Measurements from ENCODE around the gene VEGFA. TPM values are rescaled to one million over a fixed set of nuclear protein-coding genes. Genes with fewer than 3 reads are reported as not detected.

The VEGFA gene
- total and polyA plus RNA-seq, 9 donors: 19.2 to 123 (median 44.7) TPM

GRCh38 chr6:43749461-43749860, 20.6 kb upstream of the VEGFA start:
- TF ChIP-seq POLR2A (IDR thresholded peaks at IDR 0.05) (no peak), CTCF (IDR thresholded peaks at IDR 0.05) (no peak), EP300 (IDR thresholded peaks at IDR 0.05) (no peak)
- intact Hi-C loops (cut with DNase I): no loop called here

GRCh38 chr6:43750622-43751021, 19.4 kb upstream of the VEGFA start:
- no peaks in the 10 kb centered on the region for H3K36me3 ChIP-seq
- H3K4me1 ChIP-seq (ENCODE audit: insufficient read depth): no peaks in the 10 kb centered on the region
- H3K4me3 ChIP-seq: no peak overlapping the region
- 81 to 85% (median 82%) methylated on average over 3 of the region's 3 CpGs for whole genome bisulfite sequencing, 3 donors
- H3K27me3 ChIP-seq: no peaks in the 10 kb centered on the region
- TF ChIP-seq POLR2A (IDR thresholded peaks at IDR 0.05) (no peak), CTCF (IDR thresholded peaks at IDR 0.05) (no peak), EP300 (IDR thresholded peaks at IDR 0.05) (no peak)
- DNase-seq: no peak
- intact Hi-C loops (cut with DNase I): no loop called here
- H3K9me3 ChIP-seq: no peaks in the 10 kb centered on the region
- H3K27ac ChIP-seq: no peak overlapping the region

More at GRCh38 chr6:43749461-43749860, 20.6 kb upstream of the VEGFA start:
- no peaks in the 10 kb centered on the region for H3K4me1 ChIP-seq (ENCODE audit: insufficient read depth)
- H3K27ac ChIP-seq: no peak overlapping the region
- H3K36me3 ChIP-seq: no peaks in the 10 kb centered on the region
- no peaks in the 10 kb centered on the region for H3K9me3 ChIP-seq
- H3K4me3 ChIP-seq: no peak overlapping the region
- WGBS, 3 donors: 69 to 74% (median 69%) methylated on average over 2 of the region's 2 CpGs
- DNase-seq: no peak
- no peaks in the 10 kb centered on the region for H3K27me3 ChIP-seq

- TF ChIP-seq POLR2A (IDR thresholded peaks at IDR 0.05) (no peak), CTCF (IDR thresholded peaks at IDR 0.05) (no peak), EP300 (IDR thresholded peaks at IDR 0.05) (no peak)
- DNase-seq: no peak
- intact Hi-C loops (cut with DNase I): no loop called here
Measured at GRCh38 chr6:43753570-43754183, 16.3 kb upstream of the VEGFA start.

GRCh38 chr6:43757966-43758616, 11.9 kb upstream of the VEGFA start:
- DNase-seq: peak in 1 of 5 donors; percentile 28
- 47 to 57% (median 49%) methylated on average over 9 of the region's 9 CpGs for WGBS, 3 donors

More at GRCh38 chr6:43753570-43754183, 16.3 kb upstream of the VEGFA start:
- WGBS, 3 donors: 88 to 91% (median 89%) methylated on average over 3 of the region's 3 CpGs
- Histone ChIP-seq H3K27me3 (no peaks in the 10 kb centered on the region), H3K9me3 (no peaks in the 10 kb centered on the region), H3K36me3 (no peaks in the 10 kb centered on the region), H3K4me3 (no peak overlapping the region), H3K27ac (no peak overlapping the region), H3K4me1 (ENCODE audit: insufficient read depth) (peaks cover 2% of the 10 kb centered on the region)

More at GRCh38 chr6:43757966-43758616, 11.9 kb upstream of the VEGFA start:
- Histone ChIP-seq H3K27ac (no peak overlapping the region), H3K36me3 (no peaks in the 10 kb centered on the region), H3K9me3 (no peaks in the 10 kb centered on the region), H3K4me3 (no peak overlapping the region), H3K4me1 (ENCODE audit: insufficient read depth) (peaks cover 2% of the 10 kb centered on the region), H3K27me3 (no peaks in the 10 kb centered on the region)
- intact Hi-C loops (cut with DNase I): loop anchor here in 1 of 4 donors (5.0 kb wide), 1 partner anchor 91 kb away; no protein-coding TSS in a partner anchor
- TF ChIP-seq POLR2A (IDR thresholded peaks at IDR 0.05): no peak
- no peak for TF ChIP-seq EP300 (IDR thresholded peaks at IDR 0.05)
- no peak for TF ChIP-seq CTCF (IDR thresholded peaks at IDR 0.05)
